Fibroblast of skin of right quadriceps (primary cell): ENCODE measurements around the gene TIMM23.
A peak's percentile ranks its signal among the peaks of the same experiment; 100 is the strongest.
"Not testable (repeated sequence)": the region's sequence is repeated elsewhere in the genome, so short reads cannot be mapped to it uniquely, and the experiment has no call there.

ENCODE experiments used
- DNase-seq: peaks from one replicate; pipeline ENCODE4 v3.0.0-alpha.2; 2013

The TIMM23 gene

GRCh38 chr10:46025406-46025805 is 53.1 kb downstream of the TIMM23 start:
- DNase-seq = no peak

- no peak for DNase-seq
These were observed 53.8 kb downstream of the TIMM23 start for GRCh38 chr10:46026106-46026505.

- DNase-seq = peak; percentile 69
These were observed 56.5 kb downstream of the TIMM23 start for GRCh38 chr10:46028584-46029460.

GRCh38 chr10:46029461-46030030 is 57.3 kb downstream of the TIMM23 start:
- no peak for DNase-seq

- DNase-seq = peak; percentile 97
These were observed 58.0 kb downstream of the TIMM23 start, which contains the start of gene NCOA4 for GRCh38 chr10:46030091-46030937. NCOA4 (minus strand) TSS chr10:46030623; CDS start chr10:46016680, 13,943 bp downstream.

- DNase-seq = no peak
These were observed 59.6 kb downstream of the TIMM23 start for GRCh38 chr10:46031648-46032532.

GRCh38 chr10:46033602-46034011 is 61.3 kb downstream of the TIMM23 start:
- peak; percentile 76 for DNase-seq

GRCh38 chr10:46035923-46036849 is 63.9 kb downstream of the TIMM23 start:
- DNase-seq = no peak

- no peak for DNase-seq
These were observed 65.0 kb downstream of the TIMM23 start for GRCh38 chr10:46037107-46037825.

- no peak for DNase-seq
These were observed 67.7 kb downstream of the TIMM23 start for GRCh38 chr10:46040004-46040403.

- DNase-seq = no peak
These were observed 70.2 kb downstream of the TIMM23 start for GRCh38 chr10:46042527-46042926.

GRCh38 chr10:46046261-46046660 is 74.0 kb downstream of the TIMM23 start, which contains the start of gene MSMB:
MSMB (minus strand) TSS chr10:46046269; CDS start chr10:46046237, 32 bp downstream.
- no peak for DNase-seq

DNA sequence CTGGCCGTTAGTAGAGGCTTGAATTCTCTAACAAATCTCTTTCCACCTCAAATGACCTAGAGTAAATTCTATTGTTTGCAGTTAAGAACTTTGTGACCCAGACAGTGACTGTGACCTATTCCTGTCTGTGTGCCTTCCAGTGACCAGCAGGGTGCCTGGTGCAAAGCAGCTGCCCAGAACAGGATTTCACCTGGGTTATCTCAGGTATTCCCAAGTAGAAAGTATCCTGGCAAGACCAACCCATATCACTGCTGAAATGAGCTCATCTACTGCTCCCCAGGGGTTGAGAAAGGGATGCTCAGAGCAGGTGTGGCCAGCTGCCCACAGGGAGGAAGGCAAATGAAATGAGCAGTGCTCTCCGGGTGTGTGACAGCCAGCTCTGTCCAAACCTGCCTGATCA is 75.9 kb downstream of the TIMM23 start:
- DNase-seq = no peak

- not testable (repeated sequence) for DNase-seq
These were observed 77.2 kb downstream of the TIMM23 start for GRCh38 chr10:46049497-46049831.

DNA sequence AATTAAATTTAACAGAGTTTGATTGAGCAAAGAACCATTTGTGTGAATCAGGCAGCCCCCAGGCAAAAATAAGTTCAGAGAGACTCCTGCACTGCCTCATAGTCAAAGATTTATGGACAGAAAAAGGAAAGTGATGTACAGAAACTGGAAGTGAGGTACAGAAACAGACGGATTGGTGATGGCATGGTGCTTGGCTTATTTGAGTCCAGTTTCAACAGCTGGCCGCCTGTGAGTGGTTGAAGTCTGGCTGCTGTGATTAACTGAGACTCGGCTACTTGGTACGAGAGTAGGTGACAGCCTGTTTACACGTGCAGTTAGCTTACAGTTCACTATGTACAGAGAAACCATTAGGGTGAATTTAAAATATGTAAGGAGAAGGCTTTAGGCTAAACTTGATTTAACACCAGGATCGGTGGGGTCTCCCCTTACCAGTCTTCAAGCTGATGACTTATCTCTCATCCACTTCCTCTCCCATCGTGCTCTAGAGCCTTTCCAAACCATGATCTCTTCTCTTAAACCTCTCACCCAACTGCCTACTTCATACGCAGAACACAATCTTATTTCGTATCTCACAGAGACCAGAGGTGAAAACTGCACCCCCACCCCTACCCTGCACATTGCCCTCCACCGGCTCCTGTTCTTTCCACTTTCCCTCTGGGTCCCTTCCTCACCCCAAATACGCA is 78.8 kb downstream of the TIMM23 start:
- no peak for DNase-seq

GRCh38 chr10:46052057-46052790 is 79.9 kb downstream of the TIMM23 start:
- DNase-seq = no peak

- no peak for DNase-seq
These were observed 80.6 kb downstream of the TIMM23 start for GRCh38 chr10:46052791-46053375.
